ENCODE measurements around the gene NPAS2. TPM values are rescaled to one million over a fixed set of nuclear protein-coding genes. Genes with fewer than 3 reads are reported as not detected.
A peak's percentile ranks its signal among the peaks of the same experiment; 100 is the strongest.

The NPAS2 gene
- total RNA-seq, 2 donors from 2014 or later, result 39.2 to 49.4 TPM

- no peak for DNase-seq (ENCODE audit: low spot score)
- no peak for TF ChIP-seq CTCF (IDR thresholded peaks at IDR 0.05)
- Histone ChIP-seq H3K36me3 (no peaks in the 10 kb centered on the region), H3K27ac (no peak overlapping the region), H3K4me3 (no peak overlapping the region), H3K4me1 (peaks cover 0 to 14% of the 10 kb centered on the region in 2 donors), H3K9me3 (no peaks in the 10 kb centered on the region), H3K27me3 (no peaks in the 10 kb centered on the region)
Observed at GRCh38 chr2:100808582-100808981, 11.4 kb upstream of the NPAS2 start.

- H3K27ac ChIP-seq, result no peak overlapping the region
- no peaks in the 10 kb centered on the region for H3K9me3 ChIP-seq
- DNase-seq (ENCODE audit: low spot score), result no peak
- no peak for TF ChIP-seq CTCF (IDR thresholded peaks at IDR 0.05)
- H3K4me3 ChIP-seq, result no peak overlapping the region
- H3K27me3 ChIP-seq, result no peaks in the 10 kb centered on the region
- no peaks in the 10 kb centered on the region for H3K36me3 ChIP-seq
- H3K4me1 ChIP-seq, result peaks cover 0 to 23% of the 10 kb centered on the region in 2 donors
Observed at GRCh38 chr2:100809506-100809905, 10.4 kb upstream of the NPAS2 start.

- Histone ChIP-seq H3K4me1 (peaks cover 0 to 30% of the 10 kb centered on the region in 2 donors), H3K36me3 (no peaks in the 10 kb centered on the region), H3K27me3 (no peaks in the 10 kb centered on the region), H3K9me3 (no peaks in the 10 kb centered on the region), H3K4me3 (no peak overlapping the region), H3K27ac (no peak overlapping the region)
- TF ChIP-seq CTCF (IDR thresholded peaks at IDR 0.05), result no peak
- no peak for DNase-seq (ENCODE audit: low spot score)
Observed at GRCh38 chr2:100810603-100811145, 9.3 kb upstream of the NPAS2 start.

- Histone ChIP-seq H3K4me3 (no peak overlapping the region), H3K4me1 (peaks cover 0 to 30% of the 10 kb centered on the region in 2 donors), H3K9me3 (no peaks in the 10 kb centered on the region), H3K36me3 (no peaks in the 10 kb centered on the region), H3K27me3 (no peaks in the 10 kb centered on the region), H3K27ac (no peak overlapping the region)
- no peak for DNase-seq (ENCODE audit: low spot score)
- TF ChIP-seq CTCF (IDR thresholded peaks at IDR 0.05), result no peak
Observed at GRCh38 chr2:100812116-100812515, 7.8 kb upstream of the NPAS2 start.

GRCh38 chr2:100812573-100812972 lies 7.4 kb upstream of the NPAS2 start:
- Histone ChIP-seq H3K4me1 (peaks cover 0 to 29% of the 10 kb centered on the region in 2 donors), H3K27ac (no peak overlapping the region), H3K4me3 (no peak overlapping the region), H3K36me3 (no peaks in the 10 kb centered on the region), H3K9me3 (no peaks in the 10 kb centered on the region), H3K27me3 (no peaks in the 10 kb centered on the region)
- no peak for TF ChIP-seq CTCF (IDR thresholded peaks at IDR 0.05)
- DNase-seq (ENCODE audit: low spot score), result no peak

- DNase-seq (ENCODE audit: low spot score), result no peak
- Histone ChIP-seq H3K27me3 (no peaks in the 10 kb centered on the region), H3K9me3 (no peaks in the 10 kb centered on the region), H3K4me1 (peaks cover 0 to 34% of the 10 kb centered on the region in 2 donors), H3K27ac (peak overlapping the region; percentile 52 to 83), H3K36me3 (no peaks in the 10 kb centered on the region), H3K4me3 (no peak overlapping the region)
- TF ChIP-seq CTCF (IDR thresholded peaks at IDR 0.05), result no peak
Observed at GRCh38 chr2:100813527-100813926, 6.4 kb upstream of the NPAS2 start.

All from right atrium auricular region (tissue), 2 donors.